Stimulated activated naive B cell treated with anti-CD40 and anti-IgM and Interleukin-4, amounts not matched to agents 10 μg/mL and 1 μg/mL and 100 μg/mL, for 72 hours (primary cell): ENCODE data around the gene TPRN.

Experiments
- ATAC-seq, 2 donors: fragments of 150-1000 bp; cut with Tn5 transposase; replicated peaks; 2 replicates each; pipeline ENCODE4 v1.10.0; 2021; ENCODE audit warnings: moderate library complexity in 1 of 2
- DNase-seq: peaks from one replicate; pipeline ENCODE4 v3.0.0; 2021
- H3K27ac Mint-ChIP-seq: one replicate; pipeline ENCODE4 v1.8.0; 2022; ENCODE audit warnings: mild to moderate bottlenecking, mixed read lengths
- H3K27me3 Mint-ChIP-seq, 2 donors: one replicate each; pipeline ENCODE4 v1.8.0; 2022; ENCODE audit warnings: mixed read lengths in 2 of 2
- H3K36me3 Mint-ChIP-seq, 2 donors: one replicate each; pipeline ENCODE4 v1.8.0; 2022; ENCODE audit warnings: mixed read lengths in 2 of 2, mild to moderate bottlenecking in 1 of 2
- H3K4me1 Mint-ChIP-seq, 2 donors: one replicate each; pipeline ENCODE4 v1.8.0; 2022; ENCODE audit warnings: mixed read lengths in 2 of 2, mild to moderate bottlenecking in 1 of 2
- H3K4me3 Mint-ChIP-seq, 2 donors: one replicate each; pipeline ENCODE4 v1.8.0; 2022; ENCODE audit warnings: mild to moderate bottlenecking in 2 of 2, mixed read lengths in 2 of 2, moderate library complexity in 1 of 2
- H3K9me3 Mint-ChIP-seq, 2 donors: one replicate each; pipeline ENCODE4 v1.8.0; 2022; ENCODE audit warnings: mixed read lengths in 2 of 2, mild to moderate bottlenecking in 1 of 2

The TPRN gene

DNA sequence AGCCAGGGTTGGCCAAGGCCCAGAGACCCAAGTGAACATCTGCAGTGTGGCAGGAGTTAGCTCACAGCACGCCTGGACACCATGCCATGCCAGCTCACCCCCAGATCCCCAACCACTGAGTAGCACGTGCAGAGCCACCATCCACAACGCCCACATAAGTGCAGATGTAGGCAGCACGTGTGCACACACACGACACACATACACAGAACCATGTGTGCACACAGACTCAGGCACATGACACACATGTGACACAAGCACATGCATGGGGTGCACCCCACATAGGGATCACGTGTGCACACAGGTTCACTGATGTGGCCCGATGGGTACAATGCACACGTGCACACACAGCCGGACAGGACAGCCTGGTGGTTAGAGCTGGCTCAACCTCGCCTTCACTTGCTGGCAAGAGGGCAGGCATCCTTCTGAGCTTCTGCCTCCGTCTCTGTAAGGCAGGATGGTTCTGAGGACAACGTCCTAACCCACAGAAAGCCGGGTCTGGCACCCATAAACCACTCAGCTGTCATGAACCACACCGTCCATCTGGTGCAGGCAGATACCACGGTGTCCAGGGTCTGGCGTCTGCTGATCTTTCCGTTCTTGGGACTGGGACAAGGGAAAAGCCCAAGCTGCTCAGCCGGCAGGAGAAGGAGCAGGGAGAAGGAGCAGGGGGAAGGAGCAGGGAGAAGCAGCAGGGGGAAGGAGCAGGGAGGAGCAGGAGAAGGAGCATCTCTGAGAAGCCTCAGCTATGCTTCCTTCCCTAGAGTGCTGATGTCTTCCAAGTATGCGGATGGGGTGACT lies 42.7 kb downstream of the TPRN start:
- peaks cover 55 to 70% of the 10 kb centered on the region in 2 donors for H3K27me3 Mint-ChIP-seq
- ATAC-seq: no peak
- no peak for DNase-seq
- H3K9me3 Mint-ChIP-seq: no peaks in the 10 kb centered on the region
- H3K4me1 Mint-ChIP-seq: peaks cover 18 to 19% of the 10 kb centered on the region in 2 donors
- H3K4me3 Mint-ChIP-seq: no peak overlapping the region
- H3K36me3 Mint-ChIP-seq: no peaks in the 10 kb centered on the region
- H3K27ac Mint-ChIP-seq: no peak overlapping the region

DNA sequence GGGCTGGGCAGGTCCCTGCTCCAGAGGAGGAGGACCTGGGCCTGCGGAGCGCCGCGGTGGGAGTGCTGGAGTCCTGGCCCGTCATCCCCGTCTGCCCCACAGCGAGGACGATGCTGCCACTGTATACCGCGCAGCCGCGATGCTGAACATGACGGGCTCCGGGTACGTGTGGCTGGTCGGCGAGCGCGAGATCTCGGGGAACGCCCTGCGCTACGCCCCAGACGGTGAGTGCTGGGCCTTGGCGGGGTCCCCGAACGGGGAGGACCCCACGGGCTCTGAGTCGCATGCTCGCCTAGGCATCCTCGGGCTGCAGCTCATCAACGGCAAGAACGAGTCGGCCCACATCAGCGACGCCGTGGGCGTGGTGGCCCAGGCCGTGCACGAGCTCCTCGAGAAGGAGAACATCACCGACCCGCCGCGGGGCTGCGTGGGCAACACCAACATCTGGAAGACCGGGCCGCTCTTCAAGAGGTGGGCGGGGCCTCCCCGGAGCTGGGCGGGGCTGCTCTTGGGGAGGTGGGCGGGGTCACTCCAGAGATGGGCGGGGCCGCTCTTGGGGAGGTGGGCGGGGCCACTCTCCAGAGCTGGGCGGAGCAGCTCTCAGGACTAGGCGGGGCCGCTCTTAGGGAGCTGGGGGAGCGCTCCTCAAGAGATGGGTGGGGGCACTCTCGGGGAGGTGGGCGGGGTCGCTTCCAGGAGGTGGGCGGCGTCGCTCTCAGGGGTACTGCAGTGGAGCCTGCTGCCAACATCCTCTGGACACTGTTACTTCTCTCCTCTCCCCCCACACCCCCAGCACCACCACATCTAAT lies 43.8 kb downstream of the TPRN start:
- H3K9me3 Mint-ChIP-seq: no peaks in the 10 kb centered on the region
- peak; percentile 45 for DNase-seq
- ATAC-seq: peak; percentile 63 to 68
- peak overlapping the region; percentile 53 to 68 for H3K4me3 Mint-ChIP-seq
- H3K27me3 Mint-ChIP-seq: peaks cover 52 to 67% of the 10 kb centered on the region in 2 donors
- no peaks in the 10 kb centered on the region for H3K36me3 Mint-ChIP-seq
- peak overlapping the region; percentile 56 for H3K27ac Mint-ChIP-seq
- peaks cover 18 to 21% of the 10 kb centered on the region in 2 donors for H3K4me1 Mint-ChIP-seq

DNA sequence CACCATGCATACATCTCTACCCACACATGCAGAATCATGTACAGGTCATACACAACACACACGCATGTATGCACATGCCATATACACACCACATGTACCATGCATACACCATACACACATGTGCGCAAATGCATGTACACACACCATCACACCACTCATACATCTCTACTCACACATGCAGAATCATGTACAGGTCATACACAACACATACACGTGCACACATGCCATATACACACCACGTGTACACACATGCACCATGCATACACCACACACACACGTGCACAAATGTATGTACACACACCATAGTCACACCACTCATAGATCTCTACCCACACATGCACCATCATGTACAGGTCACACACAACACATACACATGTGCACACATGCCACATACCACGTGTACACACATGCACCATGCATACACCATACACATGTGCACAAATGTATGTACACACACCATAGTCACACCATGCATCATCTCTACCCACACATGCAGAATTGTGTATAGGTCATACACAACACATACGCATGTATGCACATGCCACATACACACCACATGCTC lies 47.6 kb downstream of the TPRN start:
- ATAC-seq: no peak

DNA sequence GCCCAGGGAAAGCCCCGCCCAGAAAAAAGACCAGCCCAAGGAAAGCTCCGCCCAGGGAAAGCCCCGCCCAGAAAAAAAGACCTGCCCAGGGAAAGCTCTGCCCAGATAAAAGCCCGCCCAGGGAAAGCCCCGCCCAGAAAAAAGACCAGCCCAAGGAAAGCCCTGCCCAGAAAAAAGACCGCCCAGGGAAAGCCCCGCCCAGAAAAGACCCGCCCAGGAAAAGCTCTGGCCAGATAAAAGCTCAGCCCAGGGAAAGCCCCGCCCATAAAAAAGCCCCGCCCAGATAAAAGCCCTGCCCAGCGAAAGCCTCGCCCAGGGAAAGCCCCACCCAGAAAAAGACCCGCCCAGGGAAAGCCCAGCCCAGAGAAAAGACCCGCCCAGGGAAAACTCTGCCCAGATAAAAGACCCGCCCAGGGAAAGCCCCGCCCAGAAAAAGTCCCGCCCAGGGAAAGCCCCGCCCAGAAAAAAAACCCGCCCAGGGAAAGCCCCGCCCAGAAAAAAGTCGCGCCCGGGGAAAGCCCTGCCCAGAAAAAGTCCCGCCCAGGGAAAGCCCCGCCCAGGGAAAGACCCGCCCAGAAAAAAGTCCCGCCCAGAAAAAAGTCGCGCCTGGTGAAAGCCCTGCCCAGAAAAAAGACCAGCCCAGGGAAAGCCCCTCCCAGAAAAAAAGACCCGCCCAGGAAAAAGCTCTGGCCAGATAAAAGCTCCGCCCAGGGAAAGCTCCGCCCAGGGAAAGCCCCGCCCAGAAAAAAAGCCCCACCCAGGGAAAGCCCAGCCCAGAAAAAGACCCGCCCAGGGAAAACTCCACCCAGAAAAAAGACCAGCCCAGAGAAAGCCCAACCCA lies 49.7 kb downstream of the TPRN start:
- Mint-ChIP-seq H3K27me3 (peaks cover 26 to 30% of the 10 kb centered on the region in 2 donors), H3K4me1 (peaks cover 4 to 25% of the 10 kb centered on the region in 2 donors), H3K36me3 (no peaks in the 10 kb centered on the region), H3K4me3 (peak overlapping the region; percentile 21 to 31), H3K9me3 (no peaks in the 10 kb centered on the region), H3K27ac (peak overlapping the region; percentile 87)
- DNase-seq (peak; percentile 69), ATAC-seq (peak; percentile 61 to 66)

More for the DNA sequence above, 47.6 kb downstream of the TPRN start:
- Mint-ChIP-seq H3K27me3 (peaks cover 27 to 34% of the 10 kb centered on the region in 2 donors), H3K9me3 (no peaks in the 10 kb centered on the region), H3K36me3 (no peaks in the 10 kb centered on the region), H3K27ac (no peak overlapping the region), H3K4me3 (no peak overlapping the region), H3K4me1 (peaks cover 12 to 30% of the 10 kb centered on the region in 2 donors)
- DNase-seq: no peak

DNA sequence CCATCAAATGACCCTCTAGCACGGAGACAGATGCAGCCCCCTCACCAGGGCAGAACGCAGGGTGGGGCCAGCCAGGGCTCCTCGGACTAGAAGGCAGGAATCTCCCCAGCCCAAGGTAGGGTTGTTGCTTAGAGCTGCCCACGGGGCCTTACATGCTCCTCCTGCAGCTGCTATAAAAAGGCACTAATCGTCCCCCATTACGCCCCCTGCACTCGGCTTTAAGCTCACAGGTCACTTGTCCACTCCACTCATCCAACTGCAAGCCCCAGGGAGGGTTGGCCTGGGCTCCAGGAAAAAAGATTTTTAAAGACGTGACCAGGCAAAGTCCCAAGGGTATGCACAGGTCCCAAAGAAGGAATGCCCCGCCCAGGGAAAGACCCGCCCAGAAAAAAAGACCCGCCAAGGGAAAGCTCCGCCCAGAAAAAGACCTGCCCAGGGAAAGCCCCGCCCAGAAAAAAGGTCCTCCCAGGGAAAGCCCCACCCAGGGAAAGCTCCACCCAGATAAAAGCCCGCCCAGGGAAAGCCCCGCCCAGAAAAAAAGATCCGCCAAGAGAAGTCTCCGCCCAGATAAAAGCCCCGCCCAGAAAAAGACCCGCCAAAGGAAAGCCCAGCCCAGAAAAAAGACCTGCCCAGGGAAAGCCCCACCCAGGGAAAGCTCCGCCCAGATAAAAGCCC lies 50.5 kb downstream of the TPRN start:
- ATAC-seq (peak; percentile 3 to 14), DNase-seq (no peak)
- Mint-ChIP-seq H3K27me3 (peaks cover 22 to 23% of the 10 kb centered on the region in 2 donors), H3K4me1 (peaks cover 4 to 25% of the 10 kb centered on the region in 2 donors), H3K9me3 (no peaks in the 10 kb centered on the region), H3K36me3 (no peaks in the 10 kb centered on the region), H3K27ac (peak overlapping the region; percentile 68), H3K4me3 (peak overlapping the region; percentile 21 to 31)

DNA sequence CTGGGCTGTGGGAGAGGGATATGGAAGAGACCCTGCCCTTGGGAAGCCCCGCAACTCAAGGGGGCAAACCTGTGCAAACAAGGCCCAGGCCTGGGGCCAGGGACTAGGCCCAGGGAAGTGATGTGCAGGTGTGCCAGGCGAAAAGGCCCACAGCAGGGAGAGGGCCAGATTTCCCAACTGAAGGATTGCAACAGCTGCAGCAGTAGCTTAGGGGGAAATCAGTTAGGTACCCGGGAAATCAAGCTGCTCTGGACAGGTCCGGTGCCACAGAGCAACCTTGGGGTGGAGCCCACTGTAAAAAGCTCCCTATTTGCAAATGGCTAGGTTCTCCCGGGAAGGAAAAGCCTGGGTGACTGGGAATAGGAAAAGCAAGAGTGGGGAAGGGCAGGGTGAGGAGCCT lies 51.2 kb downstream of the TPRN start:
- ATAC-seq (no peak), DNase-seq (no peak)
- no peak overlapping the region for H3K4me3 Mint-ChIP-seq
- no peaks in the 10 kb centered on the region for H3K36me3 Mint-ChIP-seq
- no peaks in the 10 kb centered on the region for H3K9me3 Mint-ChIP-seq
- peaks cover 4 to 25% of the 10 kb centered on the region in 2 donors for H3K4me1 Mint-ChIP-seq
- H3K27ac Mint-ChIP-seq: no peak overlapping the region
- peaks cover 18 to 21% of the 10 kb centered on the region in 2 donors for H3K27me3 Mint-ChIP-seq

DNA sequence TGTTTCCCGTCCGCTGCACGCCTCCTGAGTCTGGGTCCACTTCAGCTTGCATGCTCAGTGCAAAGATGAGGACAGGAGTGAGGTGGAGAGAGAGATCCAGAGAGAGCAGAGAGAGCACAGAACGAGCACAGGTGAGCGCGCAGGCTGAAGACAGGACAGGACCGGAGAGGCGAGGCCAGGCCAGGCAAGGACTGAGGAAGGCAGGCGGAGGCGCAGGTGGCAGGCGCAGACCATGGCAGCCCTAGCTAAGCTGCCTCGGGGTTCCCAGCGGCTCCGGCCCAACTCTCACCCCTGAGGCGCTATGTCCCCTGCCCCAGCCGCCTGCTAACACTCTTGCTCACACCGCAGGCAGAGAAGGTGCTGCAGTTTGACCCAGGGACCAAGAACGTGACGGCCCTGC lies 51.9 kb downstream of the TPRN start:
- no peak overlapping the region for H3K4me3 Mint-ChIP-seq
- no peak for ATAC-seq
- H3K4me1 Mint-ChIP-seq: peaks cover 6 to 25% of the 10 kb centered on the region in 2 donors
- peaks cover 25 to 28% of the 10 kb centered on the region in 2 donors for H3K27me3 Mint-ChIP-seq
- H3K27ac Mint-ChIP-seq: no peak overlapping the region
- DNase-seq: no peak
- no peaks in the 10 kb centered on the region for H3K36me3 Mint-ChIP-seq
- H3K9me3 Mint-ChIP-seq: no peaks in the 10 kb centered on the region

DNA sequence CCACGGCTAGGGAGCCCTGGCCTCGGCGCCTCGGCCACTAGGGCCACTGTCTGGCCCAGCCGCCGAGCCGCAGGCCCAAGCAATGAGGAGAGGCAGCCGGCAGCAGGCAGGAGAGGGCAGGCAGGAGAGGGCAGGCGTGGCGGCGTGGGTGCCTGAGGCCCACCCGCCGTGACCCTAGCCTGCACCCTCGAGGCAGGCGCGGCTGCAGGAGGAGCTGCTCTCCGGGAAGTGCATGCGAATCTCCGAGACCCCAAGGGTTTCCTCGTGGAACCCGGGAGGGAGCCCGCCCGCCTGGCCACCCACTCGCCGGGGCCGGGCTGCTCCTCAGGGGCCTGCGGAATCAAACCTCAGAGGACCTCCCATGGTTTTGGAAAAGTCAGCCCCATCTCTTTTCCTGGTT lies 52.3 kb downstream of the TPRN start:
- no peaks in the 10 kb centered on the region for H3K36me3 Mint-ChIP-seq
- no peak for DNase-seq
- no peak for ATAC-seq
- no peak overlapping the region for H3K4me3 Mint-ChIP-seq
- H3K27ac Mint-ChIP-seq: peak overlapping the region; percentile 20
- peaks cover 6 to 25% of the 10 kb centered on the region in 2 donors for H3K4me1 Mint-ChIP-seq
- no peaks in the 10 kb centered on the region for H3K9me3 Mint-ChIP-seq
- H3K27me3 Mint-ChIP-seq: peaks cover 29 to 32% of the 10 kb centered on the region in 2 donors

DNA sequence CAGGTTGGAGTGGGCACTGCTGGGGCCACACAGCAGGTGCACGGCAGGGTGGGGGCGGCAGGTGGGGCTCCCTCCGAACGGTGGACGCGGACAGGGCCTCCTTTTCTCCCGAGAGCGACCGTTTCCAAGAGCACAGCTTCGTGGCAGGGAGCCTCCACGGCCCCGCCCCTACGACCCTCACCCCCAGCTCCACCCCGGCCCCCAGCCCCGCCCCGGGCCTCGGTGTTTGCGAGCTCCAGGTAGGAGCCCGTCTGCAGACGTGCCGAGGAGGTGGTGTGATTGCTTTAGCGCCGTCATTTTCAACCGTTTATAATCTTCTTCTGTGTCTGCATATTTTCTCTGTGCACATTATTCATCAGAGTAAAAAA lies 52.8 kb downstream of the TPRN start:
- H3K36me3 Mint-ChIP-seq: no peaks in the 10 kb centered on the region

DNA sequence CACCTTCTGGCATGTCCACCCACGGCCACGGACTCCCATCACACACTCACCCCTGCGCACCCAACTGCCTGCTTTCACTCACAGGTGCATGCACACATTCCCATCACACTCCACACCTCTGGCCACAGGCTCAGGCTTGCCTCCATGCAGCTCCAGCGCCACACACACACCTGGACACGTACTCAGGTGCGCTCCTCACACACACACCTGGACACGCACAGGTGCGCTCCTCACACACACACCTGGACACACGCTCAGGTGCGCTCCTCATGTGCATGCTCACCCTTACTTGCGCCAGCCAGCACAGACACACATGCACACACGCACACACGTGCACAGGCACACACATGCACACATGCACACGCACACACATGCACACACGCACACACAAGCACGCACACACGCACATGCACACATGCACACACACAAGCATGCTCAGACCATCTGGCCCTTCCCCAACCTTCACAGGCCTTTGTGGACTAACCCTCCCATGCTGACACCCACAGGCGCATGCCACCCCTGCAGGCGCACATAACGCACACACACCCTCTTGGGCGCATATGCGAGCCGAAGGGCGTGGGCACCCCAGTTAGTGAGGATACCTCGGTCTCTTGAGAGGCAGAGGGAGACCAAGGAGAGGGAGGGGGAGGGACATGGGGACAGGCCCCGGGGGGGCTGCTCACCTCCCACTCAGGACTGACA lies 53.3 kb downstream of the TPRN start:
- no peak for ATAC-seq

More for the DNA sequence above, 52.8 kb downstream of the TPRN start:
- DNase-seq: no peak
- H3K27me3 Mint-ChIP-seq: peaks cover 32 to 36% of the 10 kb centered on the region in 2 donors
- ATAC-seq: no peak
- no peak overlapping the region for H3K4me3 Mint-ChIP-seq
- no peak overlapping the region for H3K27ac Mint-ChIP-seq
- no peaks in the 10 kb centered on the region for H3K9me3 Mint-ChIP-seq
- H3K4me1 Mint-ChIP-seq: peaks cover 6 to 25% of the 10 kb centered on the region in 2 donors

DNA sequence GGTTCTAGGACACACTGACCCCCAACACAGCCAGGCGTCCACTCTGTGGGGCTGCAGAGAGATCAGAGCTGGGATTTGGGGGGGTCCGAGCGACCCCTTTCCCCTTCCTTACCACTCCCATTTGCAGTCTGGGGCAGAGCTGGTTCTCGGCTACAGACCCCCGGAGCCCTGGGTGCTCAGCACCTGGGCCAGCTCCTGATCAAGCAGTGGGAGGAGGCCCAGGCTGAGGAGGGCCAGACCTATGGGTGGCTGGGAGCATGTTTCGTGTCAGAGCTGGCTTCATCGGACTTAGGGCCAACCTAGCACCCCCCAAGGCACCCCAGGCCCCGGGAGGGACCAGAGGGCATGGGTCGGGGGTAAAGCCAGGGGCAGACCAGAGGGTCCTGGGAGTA lies 54.0 kb downstream of the TPRN start:
- Mint-ChIP-seq H3K36me3 (no peaks in the 10 kb centered on the region), H3K4me1 (peaks cover 6 to 19% of the 10 kb centered on the region in 2 donors), H3K27me3 (peaks cover 42 to 48% of the 10 kb centered on the region in 2 donors), H3K27ac (no peak overlapping the region), H3K9me3 (no peaks in the 10 kb centered on the region), H3K4me3 (no peak overlapping the region)
- DNase-seq (no peak), ATAC-seq (no peak)

More for the DNA sequence above, 53.3 kb downstream of the TPRN start:
- Mint-ChIP-seq H3K4me1 (peaks cover 6 to 25% of the 10 kb centered on the region in 2 donors), H3K36me3 (no peaks in the 10 kb centered on the region), H3K27me3 (peaks cover 35 to 40% of the 10 kb centered on the region in 2 donors), H3K4me3 (no peak overlapping the region), H3K27ac (no peak overlapping the region), H3K9me3 (no peaks in the 10 kb centered on the region)
- DNase-seq: no peak

DNA sequence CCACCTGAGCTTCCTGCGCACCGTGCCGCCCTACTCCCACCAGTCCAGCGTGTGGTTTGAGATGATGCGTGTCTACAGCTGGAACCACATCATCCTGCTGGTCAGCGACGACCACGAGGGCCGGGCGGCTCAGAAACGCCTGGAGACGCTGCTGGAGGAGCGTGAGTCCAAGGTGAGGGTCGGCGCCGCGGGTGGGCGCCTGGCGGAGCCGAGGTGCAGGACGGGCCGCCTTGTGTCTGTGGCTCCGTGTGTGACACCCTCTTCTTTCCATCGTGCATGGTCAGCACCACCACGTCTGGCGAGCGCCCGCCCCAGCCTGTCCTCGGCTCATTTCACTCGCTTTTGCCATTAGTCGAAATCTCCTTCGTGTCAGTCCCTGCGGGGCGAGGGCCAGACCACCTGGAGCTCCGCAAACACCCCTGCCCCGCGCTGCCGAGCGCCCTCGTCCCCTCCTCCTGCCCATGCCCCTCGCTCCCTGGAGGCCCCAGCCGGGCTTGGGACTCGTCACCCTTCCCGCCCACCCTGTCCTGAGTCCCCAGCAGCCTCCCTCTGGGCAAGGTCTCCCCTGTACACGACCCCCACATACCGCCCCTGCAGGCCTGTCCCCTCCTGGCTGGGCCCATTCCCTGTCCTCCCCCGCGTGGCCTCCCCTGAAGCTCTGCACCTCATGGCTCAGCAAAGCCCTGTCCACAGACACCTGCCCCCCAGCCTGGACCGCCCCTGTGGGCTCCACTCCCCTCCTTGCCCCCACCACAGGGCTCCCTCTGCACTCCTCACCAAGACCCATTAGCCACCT lies 54.6 kb downstream of the TPRN start:
- H3K9me3 Mint-ChIP-seq: no peaks in the 10 kb centered on the region
- no peak overlapping the region for H3K4me3 Mint-ChIP-seq
- peaks cover 48 to 53% of the 10 kb centered on the region in 2 donors for H3K27me3 Mint-ChIP-seq
- no peaks in the 10 kb centered on the region for H3K36me3 Mint-ChIP-seq
- no peak overlapping the region for H3K27ac Mint-ChIP-seq
- ATAC-seq: no peak
- no peak for DNase-seq
- peaks cover 4 to 13% of the 10 kb centered on the region in 2 donors for H3K4me1 Mint-ChIP-seq
